HepG2 (cell line): Measurements from ENCODE around the gene LAMB4.

Source experiments
- PHB2 ChIP-seq: fragments of 450-650 bp; IDR thresholded peaks from 2 replicates; pipeline ENCODE4 v1.6.1; 2018; ENCODE audit not compliant: partially characterized antibody
- TF ChIP-seq, protein P1 (sequence below): sonication (generic); formaldehyde crosslinking; IDR thresholded peaks from 2 replicates; pipeline ENCODE4 v1.5.0; 2020; ENCODE audit warnings: mild to moderate bottlenecking, missing genetic modification reagents, moderate library complexity
- TF ChIP-seq, protein P2 (sequence below): sonication (generic); formaldehyde crosslinking; IDR thresholded peaks from 2 replicates; pipeline ENCODE4 v1.4.0; 2020; ENCODE audit warnings: missing genetic modification reagents
- TF ChIP-seq, protein P3 (sequence below): sonication (generic); formaldehyde crosslinking; IDR thresholded peaks from 2 replicates; pipeline ENCODE4 v1.4.0; 2020; ENCODE audit warnings: missing genetic modification reagents

DNA sequence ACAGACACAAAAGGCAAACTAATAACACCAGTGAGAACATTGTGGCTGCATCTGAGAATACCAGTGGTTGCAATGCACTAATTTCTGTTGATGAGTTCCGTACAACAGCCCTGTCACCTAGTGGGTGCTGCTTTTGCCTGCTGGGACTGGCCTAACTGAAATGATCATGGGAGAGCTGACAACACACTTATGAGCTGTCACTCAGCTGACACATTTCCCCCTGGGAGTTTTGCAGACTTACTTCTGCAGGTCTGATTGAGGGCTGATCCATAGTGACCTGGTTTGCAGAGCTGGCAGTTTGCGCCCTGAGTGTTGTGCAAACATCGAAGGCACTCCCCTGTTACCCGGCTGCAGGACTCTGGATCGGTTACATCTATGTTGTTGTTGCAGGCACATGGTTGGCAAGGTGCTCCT lies 66.6 kb downstream of the LAMB4 start:
- TF ChIP-seq PHB2, result no peak
- TF ChIP-seq, protein P1, sequence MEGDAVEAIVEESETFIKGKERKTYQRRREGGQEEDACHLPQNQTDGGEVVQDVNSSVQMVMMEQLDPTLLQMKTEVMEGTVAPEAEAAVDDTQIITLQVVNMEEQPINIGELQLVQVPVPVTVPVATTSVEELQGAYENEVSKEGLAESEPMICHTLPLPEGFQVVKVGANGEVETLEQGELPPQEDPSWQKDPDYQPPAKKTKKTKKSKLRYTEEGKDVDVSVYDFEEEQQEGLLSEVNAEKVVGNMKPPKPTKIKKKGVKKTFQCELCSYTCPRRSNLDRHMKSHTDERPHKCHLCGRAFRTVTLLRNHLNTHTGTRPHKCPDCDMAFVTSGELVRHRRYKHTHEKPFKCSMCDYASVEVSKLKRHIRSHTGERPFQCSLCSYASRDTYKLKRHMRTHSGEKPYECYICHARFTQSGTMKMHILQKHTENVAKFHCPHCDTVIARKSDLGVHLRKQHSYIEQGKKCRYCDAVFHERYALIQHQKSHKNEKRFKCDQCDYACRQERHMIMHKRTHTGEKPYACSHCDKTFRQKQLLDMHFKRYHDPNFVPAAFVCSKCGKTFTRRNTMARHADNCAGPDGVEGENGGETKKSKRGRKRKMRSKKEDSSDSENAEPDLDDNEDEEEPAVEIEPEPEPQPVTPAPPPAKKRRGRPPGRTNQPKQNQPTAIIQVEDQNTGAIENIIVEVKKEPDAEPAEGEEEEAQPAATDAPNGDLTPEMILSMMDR (CRISPR knock-in tag), result no peak
- TF ChIP-seq, protein P2, sequence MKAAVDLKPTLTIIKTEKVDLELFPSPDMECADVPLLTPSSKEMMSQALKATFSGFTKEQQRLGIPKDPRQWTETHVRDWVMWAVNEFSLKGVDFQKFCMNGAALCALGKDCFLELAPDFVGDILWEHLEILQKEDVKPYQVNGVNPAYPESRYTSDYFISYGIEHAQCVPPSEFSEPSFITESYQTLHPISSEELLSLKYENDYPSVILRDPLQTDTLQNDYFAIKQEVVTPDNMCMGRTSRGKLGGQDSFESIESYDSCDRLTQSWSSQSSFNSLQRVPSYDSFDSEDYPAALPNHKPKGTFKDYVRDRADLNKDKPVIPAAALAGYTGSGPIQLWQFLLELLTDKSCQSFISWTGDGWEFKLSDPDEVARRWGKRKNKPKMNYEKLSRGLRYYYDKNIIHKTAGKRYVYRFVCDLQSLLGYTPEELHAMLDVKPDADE, result no peak
- TF ChIP-seq, protein P3, sequence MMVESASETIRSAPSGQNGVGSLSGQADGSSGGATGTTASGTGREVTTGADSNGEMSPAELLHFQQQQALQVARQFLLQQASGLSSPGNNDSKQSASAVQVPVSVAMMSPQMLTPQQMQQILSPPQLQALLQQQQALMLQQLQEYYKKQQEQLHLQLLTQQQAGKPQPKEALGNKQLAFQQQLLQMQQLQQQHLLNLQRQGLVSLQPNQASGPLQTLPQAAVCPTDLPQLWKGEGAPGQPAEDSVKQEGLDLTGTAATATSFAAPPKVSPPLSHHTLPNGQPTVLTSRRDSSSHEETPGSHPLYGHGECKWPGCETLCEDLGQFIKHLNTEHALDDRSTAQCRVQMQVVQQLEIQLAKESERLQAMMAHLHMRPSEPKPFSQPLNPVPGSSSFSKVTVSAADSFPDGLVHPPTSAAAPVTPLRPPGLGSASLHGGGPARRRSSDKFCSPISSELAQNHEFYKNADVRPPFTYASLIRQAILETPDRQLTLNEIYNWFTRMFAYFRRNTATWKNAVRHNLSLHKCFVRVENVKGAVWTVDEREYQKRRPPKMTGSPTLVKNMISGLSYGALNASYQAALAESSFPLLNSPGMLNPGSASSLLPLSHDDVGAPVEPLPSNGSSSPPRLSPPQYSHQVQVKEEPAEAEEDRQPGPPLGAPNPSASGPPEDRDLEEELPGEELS (CRISPR knock-in tag), result no peak
